ENCODE measurements around the gene C1QL1. TPM values are rescaled to one million over a fixed set of nuclear protein-coding genes. Genes with fewer than 3 reads are reported as not detected.

The C1QL1 gene
- total and polyA plus RNA-seq, 2 of the 13 experiments (the other 11 are each of a cell fraction or from before 2014, with no cell fraction given), result 0.11 TPM

DNA sequence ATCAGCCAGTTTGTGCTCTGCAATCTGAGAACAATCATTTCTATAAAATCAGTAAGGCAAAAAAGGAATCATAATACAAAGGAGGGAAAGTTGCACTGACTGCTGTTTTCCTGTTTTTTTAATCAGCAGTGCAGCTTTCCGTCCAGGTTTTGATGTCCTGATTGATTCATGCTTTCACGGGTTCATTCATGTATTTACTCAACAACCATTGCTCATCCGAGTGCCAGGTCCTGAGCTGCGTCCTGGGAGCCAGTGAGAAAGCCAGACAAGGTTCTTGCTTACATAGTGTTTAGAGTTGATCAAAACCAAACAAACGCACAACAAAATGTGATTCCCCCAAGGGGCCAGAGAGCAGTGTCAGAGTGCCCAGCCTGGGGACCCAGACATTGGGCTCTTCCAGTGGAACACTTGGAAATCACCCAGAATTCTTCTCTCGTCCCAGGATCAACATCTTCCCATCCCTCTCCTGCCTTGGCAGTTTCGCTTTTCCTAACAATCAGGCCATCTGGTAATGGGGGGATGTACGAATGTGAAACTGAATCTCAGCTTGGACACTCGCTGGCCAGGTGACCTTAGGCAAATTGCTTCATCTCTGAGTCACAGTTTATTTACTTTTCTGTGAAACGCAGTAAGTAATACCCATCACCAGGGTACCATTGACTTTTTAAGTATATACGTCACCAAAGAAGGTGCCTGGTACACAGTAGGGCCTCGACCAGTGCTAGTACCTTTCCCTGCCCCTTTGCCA lies 13.3 kb upstream of the C1QL1 start (continued):
- TF ChIP-seq, protein P1, sequence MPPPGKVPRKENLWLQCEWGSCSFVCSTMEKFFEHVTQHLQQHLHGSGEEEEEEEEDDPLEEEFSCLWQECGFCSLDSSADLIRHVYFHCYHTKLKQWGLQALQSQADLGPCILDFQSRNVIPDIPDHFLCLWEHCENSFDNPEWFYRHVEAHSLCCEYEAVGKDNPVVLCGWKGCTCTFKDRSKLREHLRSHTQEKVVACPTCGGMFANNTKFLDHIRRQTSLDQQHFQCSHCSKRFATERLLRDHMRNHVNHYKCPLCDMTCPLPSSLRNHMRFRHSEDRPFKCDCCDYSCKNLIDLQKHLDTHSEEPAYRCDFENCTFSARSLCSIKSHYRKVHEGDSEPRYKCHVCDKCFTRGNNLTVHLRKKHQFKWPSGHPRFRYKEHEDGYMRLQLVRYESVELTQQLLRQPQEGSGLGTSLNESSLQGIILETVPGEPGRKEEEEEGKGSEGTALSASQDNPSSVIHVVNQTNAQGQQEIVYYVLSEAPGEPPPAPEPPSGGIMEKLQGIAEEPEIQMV (CRISPR knock-in tag; IDR thresholded peaks at IDR 0.05; ENCODE audit: low read depth), result no peak
- TF ChIP-seq ZNF282 (IDR thresholded peaks at IDR 0.05; ENCODE audit: partially characterized antibody) (no peak), SATB2 (CRISPR knock-in tag; IDR thresholded peaks at IDR 0.05) (no peak), ZNF460 (CRISPR knock-in tag; IDR thresholded peaks at IDR 0.05; ENCODE audit: borderline replicate concordance) (no peak), ZNF883 (CRISPR knock-in tag; IDR thresholded peaks at IDR 0.05; ENCODE audit: not compliant biosample characterization) (no peak), PAF1 (CRISPR knock-in tag; IDR thresholded peaks at IDR 0.05) (no peak), SMAD9 (CRISPR knock-in tag; IDR thresholded peaks at IDR 0.05) (no peak), MZF1 (CRISPR knock-in tag; IDR thresholded peaks at IDR 0.05; ENCODE audit: borderline replicate concordance) (no peak), BORCS8-MEF2B (CRISPR knock-in tag; IDR thresholded peaks at IDR 0.05) (no peak), ZNF737 (CRISPR knock-in tag; IDR thresholded peaks at IDR 0.05; ENCODE audit: borderline replicate concordance) (no peak), ZNF296 (CRISPR knock-in tag; conservative IDR thresholded peaks at IDR 0.05) (no peak), ZNF607 (CRISPR knock-in tag; IDR thresholded peaks at IDR 0.05; ENCODE audit: borderline replicate concordance) (no peak), ATAD3A (CRISPR knock-in tag; IDR thresholded peaks at IDR 0.05) (no peak)
- TF ChIP-seq, protein P2, sequence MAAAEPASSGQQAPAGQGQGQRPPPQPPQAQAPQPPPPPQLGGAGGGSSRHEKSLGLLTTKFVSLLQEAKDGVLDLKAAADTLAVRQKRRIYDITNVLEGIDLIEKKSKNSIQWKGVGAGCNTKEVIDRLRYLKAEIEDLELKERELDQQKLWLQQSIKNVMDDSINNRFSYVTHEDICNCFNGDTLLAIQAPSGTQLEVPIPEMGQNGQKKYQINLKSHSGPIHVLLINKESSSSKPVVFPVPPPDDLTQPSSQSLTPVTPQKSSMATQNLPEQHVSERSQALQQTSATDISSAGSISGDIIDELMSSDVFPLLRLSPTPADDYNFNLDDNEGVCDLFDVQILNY (CRISPR knock-in tag; conservative IDR thresholded peaks at IDR 0.05), result no peak
- TF ChIP-seq, protein P3, sequence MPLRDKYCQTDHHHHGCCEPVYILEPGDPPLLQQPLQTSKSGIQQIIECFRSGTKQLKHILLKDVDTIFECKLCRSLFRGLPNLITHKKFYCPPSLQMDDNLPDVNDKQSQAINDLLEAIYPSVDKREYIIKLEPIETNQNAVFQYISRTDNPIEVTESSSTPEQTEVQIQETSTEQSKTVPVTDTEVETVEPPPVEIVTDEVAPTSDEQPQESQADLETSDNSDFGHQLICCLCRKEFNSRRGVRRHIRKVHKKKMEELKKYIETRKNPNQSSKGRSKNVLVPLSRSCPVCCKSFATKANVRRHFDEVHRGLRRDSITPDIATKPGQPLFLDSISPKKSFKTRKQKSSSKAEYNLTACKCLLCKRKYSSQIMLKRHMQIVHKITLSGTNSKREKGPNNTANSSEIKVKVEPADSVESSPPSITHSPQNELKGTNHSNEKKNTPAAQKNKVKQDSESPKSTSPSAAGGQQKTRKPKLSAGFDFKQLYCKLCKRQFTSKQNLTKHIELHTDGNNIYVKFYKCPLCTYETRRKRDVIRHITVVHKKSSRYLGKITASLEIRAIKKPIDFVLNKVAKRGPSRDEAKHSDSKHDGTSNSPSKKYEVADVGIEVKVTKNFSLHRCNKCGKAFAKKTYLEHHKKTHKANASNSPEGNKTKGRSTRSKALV (CRISPR knock-in tag; IDR thresholded peaks at IDR 0.05), result no peak
- TF ChIP-seq, protein P4, sequence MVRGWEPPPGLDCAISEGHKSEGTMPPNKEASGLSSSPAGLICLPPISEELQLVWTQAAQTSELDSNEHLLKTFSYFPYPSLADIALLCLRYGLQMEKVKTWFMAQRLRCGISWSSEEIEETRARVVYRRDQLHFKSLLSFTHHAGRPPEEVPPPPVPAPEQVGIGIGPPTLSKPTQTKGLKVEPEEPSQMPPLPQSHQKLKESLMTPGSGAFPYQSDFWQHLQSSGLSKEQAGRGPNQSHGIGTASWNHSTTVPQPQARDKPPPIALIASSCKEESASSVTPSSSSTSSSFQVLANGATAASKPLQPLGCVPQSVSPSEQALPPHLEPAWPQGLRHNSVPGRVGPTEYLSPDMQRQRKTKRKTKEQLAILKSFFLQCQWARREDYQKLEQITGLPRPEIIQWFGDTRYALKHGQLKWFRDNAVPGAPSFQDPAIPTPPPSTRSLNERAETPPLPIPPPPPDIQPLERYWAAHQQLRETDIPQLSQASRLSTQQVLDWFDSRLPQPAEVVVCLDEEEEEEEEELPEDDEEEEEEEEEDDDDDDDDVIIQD (CRISPR knock-in tag; IDR thresholded peaks at IDR 0.05; ENCODE audit: low read depth), result no peak
- TF ChIP-seq, protein P5, sequence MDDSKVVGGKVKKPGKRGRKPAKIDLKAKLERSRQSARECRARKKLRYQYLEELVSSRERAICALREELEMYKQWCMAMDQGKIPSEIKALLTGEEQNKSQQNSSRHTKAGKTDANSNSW (CRISPR knock-in tag; IDR thresholded peaks at IDR 0.05; ENCODE audit: borderline replicate concordance), result no peak
- TF ChIP-seq, protein P6, sequence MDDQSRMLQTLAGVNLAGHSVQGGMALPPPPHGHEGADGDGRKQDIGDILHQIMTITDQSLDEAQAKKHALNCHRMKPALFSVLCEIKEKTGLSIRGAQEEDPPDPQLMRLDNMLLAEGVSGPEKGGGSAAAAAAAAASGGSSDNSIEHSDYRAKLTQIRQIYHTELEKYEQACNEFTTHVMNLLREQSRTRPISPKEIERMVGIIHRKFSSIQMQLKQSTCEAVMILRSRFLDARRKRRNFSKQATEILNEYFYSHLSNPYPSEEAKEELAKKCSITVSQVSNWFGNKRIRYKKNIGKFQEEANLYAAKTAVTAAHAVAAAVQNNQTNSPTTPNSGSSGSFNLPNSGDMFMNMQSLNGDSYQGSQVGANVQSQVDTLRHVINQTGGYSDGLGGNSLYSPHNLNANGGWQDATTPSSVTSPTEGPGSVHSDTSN (CRISPR knock-in tag; IDR thresholded peaks at IDR 0.05; ENCODE audit: borderline replicate concordance), result no peak
- TF ChIP-seq, protein P7, sequence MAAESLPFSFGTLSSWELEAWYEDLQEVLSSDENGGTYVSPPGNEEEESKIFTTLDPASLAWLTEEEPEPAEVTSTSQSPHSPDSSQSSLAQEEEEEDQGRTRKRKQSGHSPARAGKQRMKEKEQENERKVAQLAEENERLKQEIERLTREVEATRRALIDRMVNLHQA (CRISPR knock-in tag; IDR thresholded peaks at IDR 0.05), result no peak
- TF ChIP-seq, protein P8, sequence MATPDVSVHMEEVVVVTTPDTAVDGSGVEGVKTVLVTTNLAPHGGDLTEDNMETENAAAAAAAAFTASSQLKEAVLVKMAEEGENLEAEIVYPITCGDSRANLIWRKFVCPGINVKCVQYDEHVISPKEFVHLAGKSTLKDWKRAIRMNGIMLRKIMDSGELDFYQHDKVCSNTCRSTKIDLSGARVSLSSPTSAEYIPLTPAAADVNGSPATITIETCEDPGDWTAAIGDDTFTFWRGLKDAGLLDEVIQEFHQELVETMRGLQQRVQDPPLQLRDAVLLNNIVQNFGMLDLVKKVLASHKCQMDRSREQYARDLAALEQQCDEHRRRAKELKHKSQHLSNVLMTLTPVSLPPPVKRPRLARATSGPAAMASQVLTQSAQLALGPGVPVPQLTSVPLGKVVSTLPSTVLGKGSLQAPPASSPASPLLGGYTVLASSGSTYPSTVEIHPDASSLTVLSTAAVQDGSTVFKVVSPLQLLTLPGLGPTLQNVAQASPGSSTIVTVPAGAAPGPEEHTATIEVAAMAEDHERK (CRISPR knock-in tag; IDR thresholded peaks at IDR 0.05; ENCODE audit: low read depth), result no peak

Data from HepG2 (cell line).